Astrocyte (in vitro differentiated cells and primary cell): ENCODE measurements around the gene RIMBP2. TPM values are rescaled to one million over a fixed set of nuclear protein-coding genes. Genes with fewer than 3 reads are reported as not detected.

Experiments
- DNase-seq: peaks from one replicate; pipeline ENCODE4 v3.0.0-alpha.2; 2010; ENCODE audit warnings: low read depth
- FAIRE-seq: peaks from 2 replicates; lab custom pipeline; 2011; peaks lifted over from hg19 to GRCh38; lab: Jason Lieb, UNC
- H2AFZ ChIP-seq: 2 replicates; pipeline ENCODE4 v1.6.0; 2012; ENCODE audit warnings: low read depth, low read length, inconsistent platforms
- H3K27ac ChIP-seq: 2 replicates; pipeline ENCODE4 v1.5.1; 2011; ENCODE audit warnings: low read depth, low read length, inconsistent platforms
- H3K27me3 ChIP-seq: 2 replicates; pipeline ENCODE4 v1.6.0; 2011; ENCODE audit warnings: low read length, inconsistent platforms; ENCODE audit not compliant: insufficient read depth
- H3K36me3 ChIP-seq: 2 replicates; pipeline ENCODE4 v1.5.1; 2011; ENCODE audit warnings: low read length, inconsistent platforms; ENCODE audit not compliant: insufficient read depth
- H3K4me1 ChIP-seq: 2 replicates; pipeline ENCODE4 v1.5.1; 2011; ENCODE audit warnings: low read length, inconsistent platforms; ENCODE audit not compliant: insufficient read depth
- H3K4me2 ChIP-seq: 2 replicates; pipeline ENCODE4 v1.6.0; 2012; ENCODE audit warnings: low read length, inconsistent platforms
- H3K4me3 ChIP-seq: 2 replicates; pipeline ENCODE4 v1.5.1; 2011; ENCODE audit warnings: low read depth, mild to moderate bottlenecking, low read length, inconsistent platforms; ENCODE audit not compliant: insufficient read depth
- H3K79me2 ChIP-seq: 2 replicates; pipeline ENCODE4 v1.6.0; 2012; ENCODE audit warnings: mild to moderate bottlenecking, low read length, inconsistent platforms; ENCODE audit not compliant: insufficient read depth
- H3K9ac ChIP-seq: 2 replicates; pipeline ENCODE4 v1.6.0; 2012; ENCODE audit warnings: mild to moderate bottlenecking, low read length, inconsistent platforms
- H3K9me3 ChIP-seq: 2 replicates; pipeline ENCODE4 v1.5.1; 2012; ENCODE audit warnings: low read depth, mild to moderate bottlenecking, low read length, inconsistent platforms; ENCODE audit not compliant: insufficient read depth
- H4K20me1 ChIP-seq: 2 replicates; pipeline ENCODE4 v1.6.0; 2012; ENCODE audit warnings: low read length, inconsistent platforms; ENCODE audit not compliant: insufficient read depth
- H3K27ac Mint-ChIP-seq: one replicate; pipeline ENCODE4 v1.8.0; 2021; ENCODE audit warnings: mild to moderate bottlenecking, mixed read lengths; ENCODE audit not compliant: unreplicated experiment
- H3K27me3 Mint-ChIP-seq: one replicate; pipeline ENCODE4 v1.8.0; 2021; ENCODE audit warnings: low read depth, mixed read lengths; ENCODE audit not compliant: unreplicated experiment
- H3K36me3 Mint-ChIP-seq: one replicate; pipeline ENCODE4 v1.8.0; 2021; ENCODE audit warnings: low read depth, mixed read lengths; ENCODE audit not compliant: unreplicated experiment
- H3K4me1 Mint-ChIP-seq: one replicate; pipeline ENCODE4 v1.8.0; 2021; ENCODE audit warnings: low read depth, mixed read lengths; ENCODE audit not compliant: unreplicated experiment
- H3K4me3 Mint-ChIP-seq: one replicate; pipeline ENCODE4 v1.8.0; 2021; ENCODE audit warnings: mild to moderate bottlenecking, moderate library complexity, mixed read lengths; ENCODE audit not compliant: unreplicated experiment
- H3K9me3 Mint-ChIP-seq: one replicate; pipeline ENCODE4 v1.8.0; 2021; ENCODE audit warnings: mild to moderate bottlenecking, mixed read lengths; ENCODE audit not compliant: unreplicated experiment
- EZH2 ChIP-seq: IDR thresholded peaks from 2 replicates; pipeline ENCODE4 v1.6.1; 2012; ENCODE audit warnings: mild to moderate bottlenecking, low read length, inconsistent platforms; ENCODE audit not compliant: insufficient read depth
- total RNA-seq: library from RNA; stranded (reverse); gene quantifications from 2 replicates; pipeline ENCODE4 v1.2.1, GENCODE V29; 2021
- TF ChIP-seq, protein P1 (sequence below): IDR thresholded peaks from 2 replicates; pipeline ENCODE4 v1.5.1; 2011; ENCODE audit warnings: low read depth, mild to moderate bottlenecking, inconsistent platforms, low read length, moderate library complexity; ENCODE audit not compliant: insufficient read depth

The RIMBP2 gene
- total RNA-seq, 1 donor from 2014 or later = 2.2 TPM

DNA sequence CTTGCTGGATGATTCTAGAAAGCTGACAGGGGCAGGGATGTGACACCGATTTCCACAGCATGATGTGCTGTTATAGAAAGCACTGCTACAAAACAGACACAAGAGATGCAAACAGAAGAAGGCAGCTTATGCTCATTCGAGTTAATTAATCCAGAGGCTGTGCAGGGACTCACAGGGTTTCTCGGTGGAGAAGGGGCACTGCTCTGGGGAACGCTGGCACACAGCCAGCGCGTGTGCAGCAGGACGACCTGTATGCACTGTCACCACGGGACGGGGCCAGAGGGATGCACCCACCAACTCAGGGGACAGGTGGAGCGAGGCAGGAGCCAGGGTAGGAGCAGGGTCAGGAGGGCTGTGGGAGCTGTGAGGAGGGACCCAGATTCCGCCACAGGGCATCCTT lies 143.5 kb downstream of the RIMBP2 start:
- Histone ChIP-seq H3K36me3 (no peaks in the 10 kb centered on the region), H3K27me3 (no peaks in the 10 kb centered on the region), H3K4me2 (no peak overlapping the region), H3K4me1 (no peaks in the 10 kb centered on the region), H2AFZ (no peak overlapping the region), H3K79me2 (no peaks in the 10 kb centered on the region), H4K20me1 (no peaks in the 10 kb centered on the region), H3K9ac (no peak overlapping the region), H3K9me3 (peaks cover 6% of the 10 kb centered on the region), H3K4me3 (no peak overlapping the region), H3K27ac (no peak overlapping the region)
- H3K4me3 Mint-ChIP-seq = no peak overlapping the region
- DNase-seq = no peak
- FAIRE-seq = no peak
- H3K27ac Mint-ChIP-seq = no peak overlapping the region
- no peaks in the 10 kb centered on the region for H3K4me1 Mint-ChIP-seq
- peaks cover 24% of the 10 kb centered on the region for H3K9me3 Mint-ChIP-seq
- TF ChIP-seq, protein P1, sequence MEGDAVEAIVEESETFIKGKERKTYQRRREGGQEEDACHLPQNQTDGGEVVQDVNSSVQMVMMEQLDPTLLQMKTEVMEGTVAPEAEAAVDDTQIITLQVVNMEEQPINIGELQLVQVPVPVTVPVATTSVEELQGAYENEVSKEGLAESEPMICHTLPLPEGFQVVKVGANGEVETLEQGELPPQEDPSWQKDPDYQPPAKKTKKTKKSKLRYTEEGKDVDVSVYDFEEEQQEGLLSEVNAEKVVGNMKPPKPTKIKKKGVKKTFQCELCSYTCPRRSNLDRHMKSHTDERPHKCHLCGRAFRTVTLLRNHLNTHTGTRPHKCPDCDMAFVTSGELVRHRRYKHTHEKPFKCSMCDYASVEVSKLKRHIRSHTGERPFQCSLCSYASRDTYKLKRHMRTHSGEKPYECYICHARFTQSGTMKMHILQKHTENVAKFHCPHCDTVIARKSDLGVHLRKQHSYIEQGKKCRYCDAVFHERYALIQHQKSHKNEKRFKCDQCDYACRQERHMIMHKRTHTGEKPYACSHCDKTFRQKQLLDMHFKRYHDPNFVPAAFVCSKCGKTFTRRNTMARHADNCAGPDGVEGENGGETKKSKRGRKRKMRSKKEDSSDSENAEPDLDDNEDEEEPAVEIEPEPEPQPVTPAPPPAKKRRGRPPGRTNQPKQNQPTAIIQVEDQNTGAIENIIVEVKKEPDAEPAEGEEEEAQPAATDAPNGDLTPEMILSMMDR = no peak
- TF ChIP-seq EZH2 = no peak
- H3K27me3 Mint-ChIP-seq = no peaks in the 10 kb centered on the region
- H3K36me3 Mint-ChIP-seq = no peaks in the 10 kb centered on the region

DNA sequence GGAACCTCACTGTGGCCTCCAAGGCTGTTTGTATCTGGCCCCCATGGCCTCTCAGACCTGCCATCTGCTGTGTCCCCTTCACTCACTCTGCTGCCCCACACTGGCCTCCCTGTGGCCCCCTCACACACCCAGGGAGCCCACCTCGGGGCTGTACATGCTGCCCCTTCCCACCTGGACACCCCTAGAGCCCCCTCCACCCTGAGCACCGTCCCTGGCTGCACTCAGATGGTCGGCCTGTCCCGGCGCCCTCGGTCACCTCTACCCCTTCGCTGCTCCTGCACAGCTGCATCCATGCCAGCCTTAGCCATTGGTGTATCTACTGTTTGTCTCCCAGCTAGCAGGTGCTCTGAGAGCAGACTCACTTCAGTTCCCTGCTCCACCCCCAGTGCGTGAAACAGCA lies 144.4 kb downstream of the RIMBP2 start:
- Histone ChIP-seq H3K4me3 (no peak overlapping the region), H3K36me3 (no peaks in the 10 kb centered on the region), H3K9me3 (peaks cover 6% of the 10 kb centered on the region), H3K4me1 (no peaks in the 10 kb centered on the region), H3K9ac (no peak overlapping the region), H3K27ac (no peak overlapping the region), H4K20me1 (no peaks in the 10 kb centered on the region), H3K79me2 (no peaks in the 10 kb centered on the region), H3K27me3 (no peaks in the 10 kb centered on the region), H3K4me2 (no peak overlapping the region), H2AFZ (no peak overlapping the region)
- H3K27me3 Mint-ChIP-seq = no peaks in the 10 kb centered on the region
- no peak for DNase-seq
- H3K9me3 Mint-ChIP-seq = peaks cover 22% of the 10 kb centered on the region
- H3K4me1 Mint-ChIP-seq = no peaks in the 10 kb centered on the region
- TF ChIP-seq, protein P1 = no peak
- TF ChIP-seq EZH2 = no peak
- no peaks in the 10 kb centered on the region for H3K36me3 Mint-ChIP-seq
- H3K4me3 Mint-ChIP-seq = no peak overlapping the region
- no peak for FAIRE-seq
- H3K27ac Mint-ChIP-seq = no peak overlapping the region

DNA sequence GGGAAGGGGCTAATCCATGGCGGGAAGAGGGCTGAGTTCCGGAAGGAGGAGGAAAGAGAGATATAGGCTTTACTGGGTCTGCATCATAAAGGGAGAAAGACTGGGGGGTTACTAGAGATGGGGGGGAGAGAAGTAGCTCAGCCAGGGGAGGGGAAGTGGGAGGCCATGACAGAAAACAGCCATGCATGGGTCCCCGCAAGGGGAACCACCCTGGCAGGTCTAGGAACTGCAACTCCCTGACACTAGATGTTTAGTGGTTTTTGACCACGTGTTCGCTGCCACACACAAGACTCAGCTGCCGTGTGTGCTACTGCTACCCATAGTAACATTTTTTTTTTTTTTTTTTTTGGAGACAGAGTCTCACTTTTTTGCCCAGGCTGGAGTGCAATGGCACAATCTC lies 145.0 kb downstream of the RIMBP2 start:
- Histone ChIP-seq H3K27ac (no peak overlapping the region), H3K27me3 (no peaks in the 10 kb centered on the region), H3K36me3 (no peaks in the 10 kb centered on the region), H3K4me2 (no peak overlapping the region), H3K79me2 (no peaks in the 10 kb centered on the region), H3K9ac (no peak overlapping the region), H3K9me3 (peaks cover 6% of the 10 kb centered on the region), H4K20me1 (no peaks in the 10 kb centered on the region), H2AFZ (no peak overlapping the region), H3K4me1 (no peaks in the 10 kb centered on the region), H3K4me3 (no peak overlapping the region)
- no peaks in the 10 kb centered on the region for H3K27me3 Mint-ChIP-seq
- FAIRE-seq = no peak
- no peak overlapping the region for H3K27ac Mint-ChIP-seq
- DNase-seq = no peak
- no peak for TF ChIP-seq EZH2
- TF ChIP-seq, protein P1 = no peak
- no peaks in the 10 kb centered on the region for H3K4me1 Mint-ChIP-seq
- no peak overlapping the region for H3K4me3 Mint-ChIP-seq
- peaks cover 19% of the 10 kb centered on the region for H3K9me3 Mint-ChIP-seq
- H3K36me3 Mint-ChIP-seq = no peaks in the 10 kb centered on the region
